Measurements from ENCODE around the gene GMEB2. TPM values are rescaled to one million over a fixed set of nuclear protein-coding genes. Genes with fewer than 3 reads are reported as not detected.
A peak's percentile ranks its signal among the peaks of the same experiment; 100 is the strongest.

Gene GMEB2
- polyA plus RNA-seq, 1 of the 3 experiments (the other 2 are of a cell fraction): 6.5 TPM

- WGBS (ENCODE audit: low lambda C conversion rate): 61% methylated on average over 13 of the region's 27 CpGs
- no peak for DNase-seq
- TF ChIP-seq MEF2A (IDR thresholded peaks at IDR 0.05; ENCODE audit: borderline replicate concordance, low read depth) (no peak), ELF1 (IDR thresholded peaks at IDR 0.05) (no peak), EZH2phosphoT487 (IDR thresholded peaks at IDR 0.05; ENCODE audit: borderline replicate concordance, low read depth) (no peak), REST (IDR thresholded peaks at IDR 0.05; ENCODE audit: low read depth, low read length) (no peak), PBX3 (IDR thresholded peaks at IDR 0.05) (no peak), POLR2AphosphoS5 (IDR thresholded peaks at IDR 0.05; ENCODE audit: low read depth, low read length) (no peak), RXRA (IDR thresholded peaks at IDR 0.05; ENCODE audit: borderline replicate concordance, low read depth) (no peak), SMC3 (IDR thresholded peaks at IDR 0.05; ENCODE audit: low read depth, low read length) (no peak), USF1 (IDR thresholded peaks at IDR 0.05; ENCODE audit: borderline replicate concordance, low read depth) (no peak), RFX5 (IDR thresholded peaks at IDR 0.05; ENCODE audit: low read length) (no peak), USF2 (IDR thresholded peaks at IDR 0.05; ENCODE audit: borderline replicate concordance, low read depth, low read length) (no peak), YY1 (IDR thresholded peaks at IDR 0.05; ENCODE audit: low read depth) (no peak), RAD21 (IDR thresholded peaks at IDR 0.05; ENCODE audit: low read length) (no peak), NRF1 (IDR thresholded peaks at IDR 0.05; ENCODE audit: low read depth, low read length) (no peak)
- TF ChIP-seq, protein P1, sequence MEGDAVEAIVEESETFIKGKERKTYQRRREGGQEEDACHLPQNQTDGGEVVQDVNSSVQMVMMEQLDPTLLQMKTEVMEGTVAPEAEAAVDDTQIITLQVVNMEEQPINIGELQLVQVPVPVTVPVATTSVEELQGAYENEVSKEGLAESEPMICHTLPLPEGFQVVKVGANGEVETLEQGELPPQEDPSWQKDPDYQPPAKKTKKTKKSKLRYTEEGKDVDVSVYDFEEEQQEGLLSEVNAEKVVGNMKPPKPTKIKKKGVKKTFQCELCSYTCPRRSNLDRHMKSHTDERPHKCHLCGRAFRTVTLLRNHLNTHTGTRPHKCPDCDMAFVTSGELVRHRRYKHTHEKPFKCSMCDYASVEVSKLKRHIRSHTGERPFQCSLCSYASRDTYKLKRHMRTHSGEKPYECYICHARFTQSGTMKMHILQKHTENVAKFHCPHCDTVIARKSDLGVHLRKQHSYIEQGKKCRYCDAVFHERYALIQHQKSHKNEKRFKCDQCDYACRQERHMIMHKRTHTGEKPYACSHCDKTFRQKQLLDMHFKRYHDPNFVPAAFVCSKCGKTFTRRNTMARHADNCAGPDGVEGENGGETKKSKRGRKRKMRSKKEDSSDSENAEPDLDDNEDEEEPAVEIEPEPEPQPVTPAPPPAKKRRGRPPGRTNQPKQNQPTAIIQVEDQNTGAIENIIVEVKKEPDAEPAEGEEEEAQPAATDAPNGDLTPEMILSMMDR (IDR thresholded peaks at IDR 0.05): no peak
- CTCF ChIA-PET: interaction anchor here (0.7 to 6.3 kb wide), 59 partner anchors 10 to 583 kb away, joined by 3 to 82 read pairs (median 5); partner anchors contain the start of genes GMEB2, PPDPF, PRPF6 and SAMD10
- Histone ChIP-seq H3F3A (replicated peaks; ENCODE audit: insufficient read depth) (no peaks in the 10 kb centered on the region), H3K36me3 (replicated peaks in 1 of 2; ENCODE audit: control insufficient read depth in 1 of 2, insufficient read depth in 2 of 2, low read length in 1 of 2) (no peaks in the 10 kb centered on the region), H3K27ac (ENCODE audit: low read depth in 2 of 2, low read length in 1 of 2) (no peak overlapping the region; a peak in 1 of 4 replicates), H3K27me3 (ENCODE audit: insufficient read depth) (no peaks in the 10 kb centered on the region), H3K9me2 (no peaks in the 10 kb centered on the region), H3K4me3 (ENCODE audit: low read depth in 2 of 2, low read length in 1 of 2) (peak overlapping the region in 1 of 2 experiments; percentile 29; a peak in 1 of 4 replicates), H3K4me1 (ENCODE audit: control insufficient read depth in 1 of 2, insufficient read depth in 2 of 2, low read depth in 1 of 2, low read length in 1 of 2) (peaks cover 0 to 32% of the 10 kb centered on the region in 2 experiments; a peak in 1 of 4 replicates), H3K9me3 (no peaks in the 10 kb centered on the region), H3K79me2 (ENCODE audit: insufficient read depth) (no peaks in the 10 kb centered on the region), H3K9ac (no peak overlapping the region), H3K4me2 (no peak overlapping the region), H4K20me1 (ENCODE audit: insufficient read depth) (no peaks in the 10 kb centered on the region), H2AFZ (ENCODE audit: low read depth) (no peak overlapping the region)
- POLR2A ChIA-PET: interaction anchor here (0.5 to 1.4 kb wide), 4 partner anchors 14 to 326 kb away, joined by 3 to 4 read pairs (median 3); partner anchors contain the start of gene TPD52L2
These were observed 88.5 kb downstream of the GMEB2 start for GRCh38 chr20:63538204-63539091.
